ENCODE measurements around the gene TRAF3IP3. TPM values are rescaled to one million over a fixed set of nuclear protein-coding genes. Genes with fewer than 3 reads are reported as not detected.

TRAF3IP3 gene
- total RNA-seq, result 100 to 1,000 TPM; 157 to 185 TPM

DNA sequence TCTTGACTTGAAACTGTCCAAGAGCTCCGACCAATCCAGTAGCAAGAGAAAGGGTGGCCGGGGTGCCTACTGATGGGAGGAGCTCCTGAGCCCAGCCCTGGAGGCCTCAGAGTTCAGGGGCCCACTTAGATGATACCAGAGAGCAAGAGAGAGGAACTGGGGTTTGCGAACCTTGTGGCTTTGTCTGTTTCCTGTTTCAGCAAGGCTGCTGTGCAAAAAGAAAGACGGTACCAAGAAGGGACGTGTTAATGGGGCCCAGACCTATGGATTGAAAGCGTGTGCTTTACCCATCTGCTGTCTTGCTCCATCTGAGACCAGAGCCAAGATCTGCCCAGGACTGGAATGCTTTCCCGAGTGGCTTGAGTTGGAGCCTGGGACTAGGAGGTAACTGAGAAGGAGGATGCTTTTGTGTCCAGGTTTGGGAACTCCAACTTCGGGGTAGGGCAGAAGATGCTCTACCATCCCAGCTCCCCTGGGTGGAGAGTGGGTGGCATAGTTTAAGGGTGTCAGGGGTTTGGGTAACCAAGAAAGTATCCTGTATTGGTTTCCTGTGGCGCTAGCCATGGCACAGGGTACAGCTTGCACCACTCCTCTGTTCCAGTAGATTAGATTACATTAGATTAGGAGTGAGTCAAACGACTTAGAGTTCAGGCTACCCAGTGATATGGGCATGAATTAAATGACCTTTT lies at the start of gene TRAF3IP3:
Gene TRAF3IP3, plus strand, starts transcription at position 128 of the 689 bp plus-strand sequence. CDS start 3,987 bp downstream, outside the sequence.
- peak within 1 kb of the TSS; percentile 96 to 97 for H3K27ac Mint-ChIP-seq
- peaks cover 63 to 78% of the 10 kb centered on the region in 2 donors for H3K4me1 Mint-ChIP-seq (ENCODE audit: low read depth in 2 of 2)
- H3K36me3 Mint-ChIP-seq, result peaks cover 35% of the 10 kb centered on the region
- DNase-seq (ENCODE audit: low spot score) (peak; percentile 85), ATAC-seq (peak; percentile 86 to 88)
- H3K27me3 Mint-ChIP-seq, result no peaks in the 10 kb centered on the region
- no peaks in the 10 kb centered on the region for H3K9me3 Mint-ChIP-seq
- peak within 1 kb of the TSS; percentile 94 for H3K4me3 Mint-ChIP-seq

DNA sequence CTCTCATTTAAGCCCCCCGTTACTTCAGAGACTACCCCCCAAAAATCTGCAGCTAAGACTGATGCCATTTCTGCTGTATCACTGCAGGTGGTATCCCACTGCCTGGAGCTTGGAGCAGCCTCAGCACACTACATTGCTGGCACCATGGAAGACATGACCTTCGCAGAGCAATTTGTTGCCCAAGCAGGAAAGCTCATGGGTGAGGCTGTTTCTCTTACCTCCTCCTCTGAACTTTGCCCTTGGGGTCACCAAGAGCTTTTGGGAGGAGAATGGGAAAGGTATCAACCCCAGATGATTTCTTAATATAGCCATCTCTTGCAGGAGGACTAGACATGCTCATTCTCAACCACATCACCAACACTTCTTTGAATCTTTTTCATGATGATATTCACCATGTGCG lies 49.2 kb upstream of the TRAF3IP3 start:
- Mint-ChIP-seq H3K36me3 (no peaks in the 10 kb centered on the region), H3K27ac (no peak overlapping the region), H3K9me3 (no peaks in the 10 kb centered on the region), H3K4me1 (ENCODE audit: low read depth in 2 of 2) (peaks cover 3 to 8% of the 10 kb centered on the region in 2 donors), H3K4me3 (no peak overlapping the region), H3K27me3 (peaks cover 0 to 5% of the 10 kb centered on the region in 2 donors)
- ATAC-seq, result no peak
- no peak for DNase-seq (ENCODE audit: low spot score)

- ATAC-seq (no peak), DNase-seq (ENCODE audit: low spot score) (no peak)
- H3K9me3 Mint-ChIP-seq, result no peaks in the 10 kb centered on the region
- H3K27ac Mint-ChIP-seq, result no peak overlapping the region
- peaks cover 3 to 8% of the 10 kb centered on the region in 2 donors for H3K4me1 Mint-ChIP-seq (ENCODE audit: low read depth in 2 of 2)
- peaks cover 0 to 3% of the 10 kb centered on the region in 2 donors for H3K27me3 Mint-ChIP-seq
- H3K4me3 Mint-ChIP-seq, result no peak overlapping the region
- H3K36me3 Mint-ChIP-seq, result no peaks in the 10 kb centered on the region
Observed at GRCh38 chr1:209707308-209707707, 48.5 kb upstream of the TRAF3IP3 start.

GRCh38 chr1:209708297-209708696 lies 47.6 kb upstream of the TRAF3IP3 start:
- H3K4me1 Mint-ChIP-seq (ENCODE audit: low read depth in 2 of 2), result peaks cover 3 to 8% of the 10 kb centered on the region in 2 donors
- no peak overlapping the region for H3K27ac Mint-ChIP-seq
- ATAC-seq (no peak), DNase-seq (ENCODE audit: low spot score) (no peak)
- no peaks in the 10 kb centered on the region for H3K9me3 Mint-ChIP-seq
- H3K27me3 Mint-ChIP-seq, result peaks cover 0 to 3% of the 10 kb centered on the region in 2 donors
- no peaks in the 10 kb centered on the region for H3K36me3 Mint-ChIP-seq
- H3K4me3 Mint-ChIP-seq, result no peak overlapping the region

GRCh38 chr1:209710093-209710492 lies 45.8 kb upstream of the TRAF3IP3 start:
- Mint-ChIP-seq H3K4me3 (no peak overlapping the region), H3K27me3 (no peaks in the 10 kb centered on the region), H3K4me1 (ENCODE audit: low read depth in 2 of 2) (peaks cover 0 to 3% of the 10 kb centered on the region in 2 donors), H3K9me3 (no peaks in the 10 kb centered on the region), H3K36me3 (no peaks in the 10 kb centered on the region), H3K27ac (no peak overlapping the region)
- DNase-seq (ENCODE audit: low spot score) (no peak), ATAC-seq (no peak)

GRCh38 chr1:209710847-209711246 lies 45.0 kb upstream of the TRAF3IP3 start:
- no peak for DNase-seq (ENCODE audit: low spot score)
- ATAC-seq, result no peak
- Mint-ChIP-seq H3K36me3 (no peaks in the 10 kb centered on the region), H3K4me3 (no peak overlapping the region), H3K4me1 (ENCODE audit: low read depth in 2 of 2) (peaks cover 0 to 3% of the 10 kb centered on the region in 2 donors), H3K9me3 (no peaks in the 10 kb centered on the region), H3K27me3 (no peaks in the 10 kb centered on the region), H3K27ac (no peak overlapping the region)

DNA sequence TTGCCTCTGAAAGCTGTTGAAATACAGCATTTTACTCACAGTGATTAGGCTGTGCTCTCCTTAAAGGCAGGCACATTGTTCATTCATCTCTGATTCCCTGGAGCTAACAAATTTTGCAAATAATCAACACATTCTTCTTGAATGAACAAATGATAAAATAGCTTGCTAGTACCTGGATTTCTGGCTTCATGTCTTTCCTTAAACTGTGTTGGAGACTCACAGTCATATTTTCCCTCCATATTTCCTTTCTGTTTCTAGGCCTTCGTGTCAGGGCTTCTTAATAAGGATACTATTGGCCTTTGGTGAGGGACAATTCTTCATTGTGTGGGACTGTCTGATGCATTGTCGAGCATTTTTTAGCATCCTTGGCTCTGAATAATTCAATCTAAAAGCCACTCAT lies 41.5 kb upstream of the TRAF3IP3 start:
- Mint-ChIP-seq H3K27ac (no peak overlapping the region), H3K9me3 (no peaks in the 10 kb centered on the region), H3K36me3 (no peaks in the 10 kb centered on the region), H3K4me1 (ENCODE audit: low read depth in 2 of 2) (peaks cover 0 to 3% of the 10 kb centered on the region in 2 donors), H3K27me3 (no peaks in the 10 kb centered on the region), H3K4me3 (no peak overlapping the region)
- ATAC-seq (no peak), DNase-seq (ENCODE audit: low spot score) (no peak)

DNA sequence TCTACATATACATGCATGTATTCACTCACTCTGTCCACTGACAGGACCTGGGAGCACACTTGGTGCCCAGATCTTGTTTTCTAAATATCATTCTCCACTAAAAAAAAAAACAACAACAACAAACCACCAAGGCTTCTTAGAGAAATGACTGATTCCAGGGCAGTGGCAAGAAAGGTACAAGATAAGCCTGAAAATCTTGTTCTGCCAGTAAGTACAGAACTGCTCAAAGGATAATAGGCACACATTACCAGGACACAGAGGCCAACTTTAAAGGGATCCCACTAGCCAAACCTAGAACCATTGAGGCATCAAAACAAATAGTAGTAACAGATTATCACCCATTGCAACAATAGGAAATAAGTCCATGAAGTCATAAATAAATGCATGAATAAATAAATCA lies 40.5 kb upstream of the TRAF3IP3 start:
- Mint-ChIP-seq H3K36me3 (no peaks in the 10 kb centered on the region), H3K4me3 (no peak overlapping the region), H3K27me3 (no peaks in the 10 kb centered on the region), H3K4me1 (ENCODE audit: low read depth in 2 of 2) (no peaks in the 10 kb centered on the region), H3K9me3 (no peaks in the 10 kb centered on the region), H3K27ac (no peak overlapping the region)
- DNase-seq (ENCODE audit: low spot score) (no peak), ATAC-seq (no peak)

GRCh38 chr1:209717818-209718217 lies 38.0 kb upstream of the TRAF3IP3 start:
- ATAC-seq, result no peak
- H3K4me3 Mint-ChIP-seq, result no peak overlapping the region

DNA sequence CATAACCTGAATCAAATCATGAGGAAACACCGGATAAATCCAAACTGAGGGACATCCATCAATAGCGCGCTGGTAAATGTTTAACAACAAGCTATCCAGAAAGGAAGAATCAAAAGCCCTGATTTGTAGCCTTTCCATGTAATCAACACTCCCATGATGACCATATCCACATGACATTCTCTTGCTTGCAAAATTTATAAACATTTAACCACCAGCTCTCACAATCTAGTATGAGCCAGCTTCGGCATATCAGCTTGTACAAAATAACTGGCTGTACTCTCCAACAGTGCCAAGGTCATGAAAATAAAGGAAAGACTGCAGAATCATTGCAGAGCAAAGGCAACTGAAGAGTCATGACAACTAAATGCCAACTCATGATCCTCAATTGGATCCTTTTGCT lies 35.5 kb upstream of the TRAF3IP3 start:
- H3K4me1 Mint-ChIP-seq (ENCODE audit: low read depth in 2 of 2), result no peaks in the 10 kb centered on the region
- no peaks in the 10 kb centered on the region for H3K27me3 Mint-ChIP-seq
- ATAC-seq, result no peak
- H3K27ac Mint-ChIP-seq, result no peak overlapping the region
- no peaks in the 10 kb centered on the region for H3K36me3 Mint-ChIP-seq
- DNase-seq (ENCODE audit: low spot score), result no peak
- no peaks in the 10 kb centered on the region for H3K9me3 Mint-ChIP-seq
- no peak overlapping the region for H3K4me3 Mint-ChIP-seq

More at GRCh38 chr1:209717818-209718217, 38.0 kb upstream of the TRAF3IP3 start:
- Mint-ChIP-seq H3K36me3 (no peaks in the 10 kb centered on the region), H3K27ac (no peak overlapping the region), H3K4me1 (ENCODE audit: low read depth in 2 of 2) (no peaks in the 10 kb centered on the region), H3K27me3 (no peaks in the 10 kb centered on the region), H3K9me3 (no peaks in the 10 kb centered on the region)
- no peak for DNase-seq (ENCODE audit: low spot score)

- DNase-seq (ENCODE audit: low spot score) (no peak), ATAC-seq (no peak)
- no peak overlapping the region for H3K27ac Mint-ChIP-seq
- H3K4me3 Mint-ChIP-seq, result no peak overlapping the region
- no peaks in the 10 kb centered on the region for H3K4me1 Mint-ChIP-seq (ENCODE audit: low read depth in 2 of 2)
- no peaks in the 10 kb centered on the region for H3K9me3 Mint-ChIP-seq
- H3K36me3 Mint-ChIP-seq, result no peaks in the 10 kb centered on the region
- no peaks in the 10 kb centered on the region for H3K27me3 Mint-ChIP-seq
Observed at GRCh38 chr1:209720826-209721225, 35.0 kb upstream of the TRAF3IP3 start.

GRCh38 chr1:209721323-209721722 lies 34.5 kb upstream of the TRAF3IP3 start:
- Mint-ChIP-seq H3K27ac (no peak overlapping the region), H3K36me3 (no peaks in the 10 kb centered on the region), H3K4me1 (ENCODE audit: low read depth in 2 of 2) (no peaks in the 10 kb centered on the region), H3K27me3 (no peaks in the 10 kb centered on the region), H3K9me3 (no peaks in the 10 kb centered on the region), H3K4me3 (no peak overlapping the region)
- ATAC-seq (no peak), DNase-seq (ENCODE audit: low spot score) (no peak)

- no peaks in the 10 kb centered on the region for H3K27me3 Mint-ChIP-seq
- ATAC-seq (no peak), DNase-seq (ENCODE audit: low spot score) (no peak)
- no peak overlapping the region for H3K4me3 Mint-ChIP-seq
- no peaks in the 10 kb centered on the region for H3K36me3 Mint-ChIP-seq
- H3K27ac Mint-ChIP-seq, result no peak overlapping the region
- H3K4me1 Mint-ChIP-seq (ENCODE audit: low read depth in 2 of 2), result peaks cover 0 to 2% of the 10 kb centered on the region in 2 donors
- no peaks in the 10 kb centered on the region for H3K9me3 Mint-ChIP-seq
Observed at GRCh38 chr1:209723265-209723664, 32.6 kb upstream of the TRAF3IP3 start.

DNA sequence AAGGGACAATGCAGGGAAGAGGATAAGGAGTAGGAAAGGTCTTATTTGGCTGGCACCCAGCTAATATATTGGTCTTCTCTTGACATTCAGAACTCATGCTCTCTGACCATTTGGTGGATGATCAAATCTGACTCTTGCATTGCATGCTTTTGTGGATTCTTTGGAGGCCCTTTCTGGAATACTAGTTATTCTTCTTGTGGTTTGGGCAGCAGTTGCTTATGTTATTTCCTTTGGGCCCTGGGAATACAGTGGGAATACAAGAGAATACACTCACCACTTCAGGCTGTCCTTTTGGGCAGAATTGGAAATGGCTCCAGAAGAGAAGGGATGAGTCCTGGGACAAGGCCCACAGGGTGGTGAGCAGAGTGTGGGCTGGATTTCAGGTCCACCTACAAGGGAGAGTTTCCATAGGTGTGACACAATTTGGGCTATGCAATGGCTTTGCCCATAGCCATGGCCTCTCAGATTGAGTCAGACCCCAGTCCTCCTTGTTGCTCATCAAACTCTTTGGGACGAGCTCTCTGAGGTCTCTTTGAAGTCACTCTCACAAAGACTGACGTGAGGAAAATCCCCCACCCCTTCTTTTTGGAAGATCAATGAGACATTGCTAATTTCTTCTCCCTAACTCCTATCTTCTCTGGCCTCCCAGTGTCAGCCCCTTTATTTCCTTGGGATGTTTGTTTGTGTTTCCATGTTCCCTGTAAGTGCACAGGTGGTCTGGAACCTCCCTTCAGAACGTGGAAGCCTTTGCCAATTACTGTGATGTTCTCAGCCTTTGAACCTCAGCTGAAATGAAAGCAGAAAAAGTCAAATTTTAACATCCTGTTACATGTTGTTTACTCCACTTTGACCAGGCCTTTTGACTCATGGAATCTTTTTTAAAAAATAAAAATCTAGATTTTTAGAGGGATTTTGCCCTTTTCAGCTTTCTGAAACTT lies 31.8 kb upstream of the TRAF3IP3 start:
- Mint-ChIP-seq H3K27me3 (no peaks in the 10 kb centered on the region), H3K27ac (peak overlapping the region in 1 of 2 donors; percentile 57), H3K9me3 (no peaks in the 10 kb centered on the region), H3K36me3 (no peaks in the 10 kb centered on the region), H3K4me1 (ENCODE audit: low read depth in 2 of 2) (peaks cover 0 to 2% of the 10 kb centered on the region in 2 donors), H3K4me3 (no peak overlapping the region)
- ATAC-seq (peak in 1 of 2 donors; percentile 43), DNase-seq (ENCODE audit: low spot score) (no peak)

Data from natural killer cell treated with Interleukin-12 subunit alpha and Interleukin-12 subunit beta and Interleukin-15 and Interleukin-18, amount 100 ng/mL, for 72 hours (primary cell).